Measurements from ENCODE around the gene ST3GAL4. TPM values are rescaled to one million over a fixed set of nuclear protein-coding genes. Genes with fewer than 3 reads are reported as not detected.

Gene ST3GAL4
- total RNA-seq, 1 donor from 2014 or later, result 0.71 TPM

- H3K27me3 Mint-ChIP-seq, result peaks cover 3% of the 10 kb centered on the region
- H3K4me3 Mint-ChIP-seq, result no peak overlapping the region
- no peak for TF ChIP-seq CTCF (IDR thresholded peaks at IDR 0.05)
Measured at GRCh38 chr11:126403022-126403581, 47.6 kb downstream of the ST3GAL4 start.

GRCh38 chr11:126403658-126404057 is 48.2 kb downstream of the ST3GAL4 start:
- ATAC-seq (ENCODE audit: low read depth) (no peak), DNase-seq (no peak)
- Mint-ChIP-seq H3K4me1 (no peaks in the 10 kb centered on the region), H3K27ac (no peak overlapping the region), H3K9me3 (peaks cover 2% of the 10 kb centered on the region), H3K27me3 (peaks cover 3% of the 10 kb centered on the region), H3K4me3 (no peak overlapping the region), H3K36me3 (ENCODE audit: low read depth) (no peaks in the 10 kb centered on the region)
- no peak for TF ChIP-seq CTCF (IDR thresholded peaks at IDR 0.05)
- CTCF ChIA-PET, result no interaction called here
- POLR2A ChIA-PET, result interaction anchor here (0.6 kb wide), 1 partner anchor 284 kb away, joined by 3 read pairs; no protein-coding TSS in a partner anchor
- intact Hi-C loops (cut with micrococcal nuclease), result no loop called here

More at GRCh38 chr11:126403022-126403581, 47.6 kb downstream of the ST3GAL4 start:
- Mint-ChIP-seq H3K27ac (no peak overlapping the region), H3K9me3 (peaks cover 2% of the 10 kb centered on the region), H3K36me3 (ENCODE audit: low read depth) (no peaks in the 10 kb centered on the region), H3K4me1 (no peaks in the 10 kb centered on the region)
- no peak for ATAC-seq (ENCODE audit: low read depth)
- intact Hi-C loops (cut with micrococcal nuclease), result no loop called here
- ChIA-PET POLR2A (no interaction called here), CTCF (no interaction called here)
- no peak for DNase-seq

GRCh38 chr11:126404367-126404766 is 48.9 kb downstream of the ST3GAL4 start:
- H3K4me1 Mint-ChIP-seq, result no peaks in the 10 kb centered on the region
- intact Hi-C loops (cut with micrococcal nuclease), result no loop called here
- CTCF ChIA-PET, result no interaction called here

GRCh38 chr11:126405374-126405773 is 49.9 kb downstream of the ST3GAL4 start:
- Mint-ChIP-seq H3K4me1 (no peaks in the 10 kb centered on the region), H3K9me3 (no peaks in the 10 kb centered on the region), H3K4me3 (no peak overlapping the region), H3K27ac (no peak overlapping the region), H3K27me3 (peaks cover 3% of the 10 kb centered on the region), H3K36me3 (ENCODE audit: low read depth) (no peaks in the 10 kb centered on the region)
- DNase-seq, result no peak
- ChIA-PET CTCF (no interaction called here), POLR2A (no interaction called here)
- no peak for ATAC-seq (ENCODE audit: low read depth)
- TF ChIP-seq CTCF (IDR thresholded peaks at IDR 0.05), result no peak
- intact Hi-C loops (cut with micrococcal nuclease), result no loop called here

More at GRCh38 chr11:126404367-126404766, 48.9 kb downstream of the ST3GAL4 start:
- POLR2A ChIA-PET, result no interaction called here
- H3K27ac Mint-ChIP-seq, result no peak overlapping the region
- H3K9me3 Mint-ChIP-seq, result peaks cover 2% of the 10 kb centered on the region
- no peak overlapping the region for H3K4me3 Mint-ChIP-seq
- no peak for TF ChIP-seq CTCF (IDR thresholded peaks at IDR 0.05)
- DNase-seq (no peak), ATAC-seq (ENCODE audit: low read depth) (no peak)
- no peaks in the 10 kb centered on the region for H3K36me3 Mint-ChIP-seq (ENCODE audit: low read depth)
- H3K27me3 Mint-ChIP-seq, result peaks cover 3% of the 10 kb centered on the region

GRCh38 chr11:126405906-126406305 is 50.4 kb downstream of the ST3GAL4 start:
- peaks cover 3% of the 10 kb centered on the region for H3K27me3 Mint-ChIP-seq
- intact Hi-C loops (cut with micrococcal nuclease), result no loop called here
- no peak for TF ChIP-seq CTCF (IDR thresholded peaks at IDR 0.05)
- H3K27ac Mint-ChIP-seq, result no peak overlapping the region
- ATAC-seq (ENCODE audit: low read depth) (no peak), DNase-seq (no peak)
- no peak overlapping the region for H3K4me3 Mint-ChIP-seq
- POLR2A ChIA-PET, result no interaction called here
- H3K9me3 Mint-ChIP-seq, result no peaks in the 10 kb centered on the region
- CTCF ChIA-PET, result no interaction called here
- no peaks in the 10 kb centered on the region for H3K36me3 Mint-ChIP-seq (ENCODE audit: low read depth)
- H3K4me1 Mint-ChIP-seq, result no peaks in the 10 kb centered on the region

All from activated B cell treated with CpG ODN at 0.5 μM for 24 hours (primary cell).